ENCODE results near the gene LCN2. TPM values are rescaled to one million over a fixed set of nuclear protein-coding genes. Genes with fewer than 3 reads are reported as not detected.
"Not testable (repeated sequence)": the region's sequence is repeated elsewhere in the genome, so short reads cannot be mapped to it uniquely, and the experiment has no call there.

LCN2 gene
- total RNA-seq, 1 donor from 2014 or later, result not detected

- DNase-seq (ENCODE audit: low spot score), result peak; percentile 96
Measured at GRCh38 chr9:128127990-128128835, 21.0 kb upstream of the LCN2 start.

GRCh38 chr9:128128836-128129590 lies 20.2 kb upstream of the LCN2 start:
- no peak for DNase-seq (ENCODE audit: low spot score)

- not testable (repeated sequence) for DNase-seq (ENCODE audit: low spot score)
Measured at GRCh38 chr9:128129976-128130590, 19.2 kb upstream of the LCN2 start.

- DNase-seq (ENCODE audit: low spot score), result not testable (repeated sequence)
Measured at GRCh38 chr9:128130651-128131050, 18.6 kb upstream of the LCN2 start.

- DNase-seq (ENCODE audit: low spot score), result not testable (repeated sequence)
Measured at GRCh38 chr9:128131346-128131745, 17.9 kb upstream of the LCN2 start.

- DNase-seq (ENCODE audit: low spot score), result not testable (repeated sequence)
Measured at GRCh38 chr9:128132139-128132538, 17.1 kb upstream of the LCN2 start.

GRCh38 chr9:128135561-128135960 lies 13.7 kb upstream of the LCN2 start:
- not testable (repeated sequence) for DNase-seq (ENCODE audit: low spot score)

GRCh38 chr9:128136816-128137793 lies 12.1 kb upstream of the LCN2 start:
- DNase-seq (ENCODE audit: low spot score), result no peak

- no peak for DNase-seq (ENCODE audit: low spot score)
Measured at GRCh38 chr9:128138001-128138400, 11.3 kb upstream of the LCN2 start.

- DNase-seq (ENCODE audit: low spot score), result no peak
Measured at GRCh38 chr9:128139621-128140020, 9.6 kb upstream of the LCN2 start.

GRCh38 chr9:128141604-128142003 lies 7.6 kb upstream of the LCN2 start:
- no peak for DNase-seq (ENCODE audit: low spot score)

GRCh38 chr9:128142061-128142460 lies 7.2 kb upstream of the LCN2 start:
- no peak for DNase-seq (ENCODE audit: low spot score)

GRCh38 chr9:128142596-128142995 lies 6.7 kb upstream of the LCN2 start:
- no peak for DNase-seq (ENCODE audit: low spot score)

GRCh38 chr9:128143525-128144238 lies 5.6 kb upstream of the LCN2 start:
- DNase-seq (ENCODE audit: low spot score), result no peak

GRCh38 chr9:128144239-128145181 lies 4.7 kb upstream of the LCN2 start:
- DNase-seq (ENCODE audit: low spot score), result no peak

- peak; percentile 76 for DNase-seq (ENCODE audit: low spot score)
Measured at GRCh38 chr9:128145536-128145935, 3.7 kb upstream of the LCN2 start.

GRCh38 chr9:128145951-128146351 lies 3.3 kb upstream of the LCN2 start:
- no peak for DNase-seq (ENCODE audit: low spot score)

- no peak for DNase-seq (ENCODE audit: low spot score)
Measured at GRCh38 chr9:128146591-128147120, 2.6 kb upstream of the LCN2 start.

- DNase-seq (ENCODE audit: low spot score), result no peak
Measured at GRCh38 chr9:128148509-128149000, 698 bp upstream of the LCN2 start.

All from umbilical cord (tissue), 2 donors.